LNCaP clone FGC (cell line): ENCODE measurements around the gene NUP107.

ENCODE experiments used
- DNase-seq: peaks from one replicate; pipeline ENCODE4 v3.0.0-alpha.2; 2011; ENCODE audit warnings: low read depth
- H3K4me3 ChIP-seq: 2 replicates; pipeline ENCODE4 v1.5.1; 2011; ENCODE audit warnings: mild to moderate bottlenecking, low read depth, low read length, control low read depth
- TF ChIP-seq, protein P1 (sequence below): IDR thresholded peaks from 2 replicates; pipeline ENCODE4 v1.5.1; 2012; ENCODE audit warnings: mild to moderate bottlenecking; ENCODE audit not compliant: control insufficient read depth, insufficient read depth; ENCODE audit errors: extremely low read depth

The NUP107 gene

DNA sequence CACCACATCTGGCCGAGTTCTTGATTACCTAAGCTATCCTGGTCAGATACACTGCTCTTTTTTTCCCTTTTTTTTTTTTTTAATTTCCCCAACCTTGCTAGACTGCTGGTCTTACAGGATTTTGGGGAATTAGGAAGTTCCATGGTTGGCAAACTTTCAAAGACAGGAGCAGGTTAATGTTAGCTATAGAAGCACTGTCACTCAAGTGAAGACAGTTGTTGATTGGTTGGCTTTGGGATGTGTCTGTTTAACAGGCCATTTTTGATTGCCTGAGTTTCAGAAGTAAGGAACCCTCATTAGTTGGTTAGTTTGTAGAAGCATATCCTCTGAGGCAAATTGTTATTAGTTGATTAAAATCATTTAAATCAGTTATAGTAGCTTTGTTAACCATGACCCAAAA, 39.3 kb upstream of the NUP107 start:
- TF ChIP-seq, protein P1, sequence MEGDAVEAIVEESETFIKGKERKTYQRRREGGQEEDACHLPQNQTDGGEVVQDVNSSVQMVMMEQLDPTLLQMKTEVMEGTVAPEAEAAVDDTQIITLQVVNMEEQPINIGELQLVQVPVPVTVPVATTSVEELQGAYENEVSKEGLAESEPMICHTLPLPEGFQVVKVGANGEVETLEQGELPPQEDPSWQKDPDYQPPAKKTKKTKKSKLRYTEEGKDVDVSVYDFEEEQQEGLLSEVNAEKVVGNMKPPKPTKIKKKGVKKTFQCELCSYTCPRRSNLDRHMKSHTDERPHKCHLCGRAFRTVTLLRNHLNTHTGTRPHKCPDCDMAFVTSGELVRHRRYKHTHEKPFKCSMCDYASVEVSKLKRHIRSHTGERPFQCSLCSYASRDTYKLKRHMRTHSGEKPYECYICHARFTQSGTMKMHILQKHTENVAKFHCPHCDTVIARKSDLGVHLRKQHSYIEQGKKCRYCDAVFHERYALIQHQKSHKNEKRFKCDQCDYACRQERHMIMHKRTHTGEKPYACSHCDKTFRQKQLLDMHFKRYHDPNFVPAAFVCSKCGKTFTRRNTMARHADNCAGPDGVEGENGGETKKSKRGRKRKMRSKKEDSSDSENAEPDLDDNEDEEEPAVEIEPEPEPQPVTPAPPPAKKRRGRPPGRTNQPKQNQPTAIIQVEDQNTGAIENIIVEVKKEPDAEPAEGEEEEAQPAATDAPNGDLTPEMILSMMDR, result no peak

DNA sequence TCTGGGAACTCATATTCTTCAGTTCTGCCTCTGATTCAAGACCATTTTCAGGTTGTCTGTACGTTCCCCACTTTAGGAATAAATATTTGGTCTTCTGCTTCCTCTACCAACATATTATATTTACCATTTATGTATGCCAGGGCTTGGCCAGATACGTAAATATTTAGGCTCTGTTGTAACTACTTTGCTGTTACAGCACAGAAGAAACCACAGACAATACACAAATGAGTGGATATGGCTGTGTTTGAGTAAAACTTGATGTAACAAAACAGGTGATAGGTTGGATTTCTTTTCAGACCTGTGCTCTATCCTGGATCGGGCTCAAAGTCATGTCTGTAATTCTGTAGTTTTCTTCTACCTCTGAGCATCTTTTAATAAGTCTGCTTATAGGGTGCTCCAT, 38.6 kb upstream of the NUP107 start:
- TF ChIP-seq, protein P1, result no peak
- H3K4me3 ChIP-seq, result no peak overlapping the region
- no peak for DNase-seq

More for the DNA sequence above, 39.3 kb upstream of the NUP107 start:
- H3K4me3 ChIP-seq, result no peak overlapping the region
- DNase-seq, result no peak

DNA sequence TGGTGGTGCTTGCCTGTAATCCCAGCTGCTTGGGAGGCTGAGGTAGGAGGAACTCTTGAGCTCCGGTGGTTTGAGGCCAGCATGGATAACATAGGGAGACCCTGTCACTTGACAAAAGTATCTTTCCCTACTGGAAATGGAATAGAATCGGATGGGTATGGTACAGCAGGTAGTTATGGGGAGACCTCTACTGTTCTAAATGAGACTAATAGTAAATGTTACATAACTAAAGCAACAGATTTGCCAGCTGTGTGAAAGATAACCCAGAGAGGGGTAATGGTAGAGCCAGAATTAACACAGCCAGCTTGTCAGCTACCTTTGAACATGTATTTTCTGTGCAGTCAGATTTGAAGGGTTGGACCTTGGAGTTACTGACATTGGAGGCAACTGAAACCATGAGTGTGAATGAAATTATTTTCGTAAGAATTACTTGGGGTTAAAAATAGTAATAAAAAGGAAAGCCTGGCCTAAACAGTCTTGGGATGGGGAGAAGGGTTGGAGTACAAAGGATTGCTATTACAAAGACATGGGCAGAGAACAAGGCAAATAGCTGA, 21.7 kb upstream of the NUP107 start:
- no peak for DNase-seq
- no peak overlapping the region for H3K4me3 ChIP-seq
- TF ChIP-seq, protein P1, result peak; percentile 43

DNA sequence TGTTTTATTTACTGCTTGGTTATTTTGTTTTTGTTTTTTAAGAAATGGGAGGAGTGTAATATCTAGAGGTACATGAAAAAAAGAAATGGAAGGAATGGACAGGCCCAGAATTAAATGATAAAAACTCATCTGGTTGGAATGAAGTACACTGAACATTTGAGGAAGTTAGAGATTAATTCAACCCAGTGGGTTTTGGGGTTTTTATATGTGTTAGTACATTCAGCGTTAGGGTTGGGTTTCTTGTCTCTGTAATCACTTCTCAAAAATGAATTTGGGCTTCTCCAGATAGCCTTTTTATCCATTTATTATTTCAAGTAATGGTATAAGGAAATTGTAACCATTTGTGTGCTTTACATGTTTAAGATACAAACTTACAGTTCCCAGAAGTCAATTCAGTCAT, 19.5 kb upstream of the NUP107 start:
- H3K4me3 ChIP-seq, result no peak overlapping the region
- DNase-seq, result no peak
- TF ChIP-seq, protein P1, result no peak

DNA sequence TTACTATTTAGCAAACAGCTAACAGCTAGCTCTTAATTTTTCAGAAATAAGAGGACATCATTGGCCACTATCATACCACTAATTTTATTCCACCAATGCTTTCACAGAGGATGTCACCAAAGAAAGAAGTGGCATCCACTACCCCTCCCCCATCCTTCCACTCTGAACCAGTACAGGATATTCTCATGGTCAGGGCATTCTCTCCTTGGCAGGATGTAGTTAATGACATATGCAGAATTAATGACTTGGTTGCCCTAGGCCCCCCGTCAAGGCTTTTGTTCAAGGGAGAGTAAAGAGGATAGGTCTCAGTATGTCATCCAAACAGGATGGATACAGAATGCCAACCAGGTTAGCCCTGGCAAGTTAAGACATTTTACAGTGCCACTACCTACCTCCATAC, 18.9 kb upstream of the NUP107 start:
- DNase-seq, result no peak
- TF ChIP-seq, protein P1, result no peak
- no peak overlapping the region for H3K4me3 ChIP-seq

DNA sequence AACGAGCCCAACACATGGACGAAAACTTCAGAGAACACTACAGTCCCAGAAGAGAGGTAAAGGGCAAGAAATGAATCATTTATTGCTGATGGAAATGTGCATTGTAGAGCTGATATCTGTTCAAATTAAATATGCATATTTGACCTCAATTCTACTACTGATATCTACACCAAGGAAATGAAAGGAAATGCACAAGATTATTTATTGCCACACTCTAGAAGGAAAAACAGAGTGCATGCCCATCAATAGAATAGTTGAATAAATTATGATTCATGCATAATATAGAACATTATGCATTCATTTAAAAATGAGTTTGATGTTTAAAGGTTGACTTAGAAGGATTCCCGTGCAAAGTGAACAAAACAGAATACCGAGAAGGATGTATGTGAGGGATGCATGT, 15.6 kb upstream of the NUP107 start:
- no peak overlapping the region for H3K4me3 ChIP-seq
- DNase-seq, result no peak
- TF ChIP-seq, protein P1, result no peak

DNA sequence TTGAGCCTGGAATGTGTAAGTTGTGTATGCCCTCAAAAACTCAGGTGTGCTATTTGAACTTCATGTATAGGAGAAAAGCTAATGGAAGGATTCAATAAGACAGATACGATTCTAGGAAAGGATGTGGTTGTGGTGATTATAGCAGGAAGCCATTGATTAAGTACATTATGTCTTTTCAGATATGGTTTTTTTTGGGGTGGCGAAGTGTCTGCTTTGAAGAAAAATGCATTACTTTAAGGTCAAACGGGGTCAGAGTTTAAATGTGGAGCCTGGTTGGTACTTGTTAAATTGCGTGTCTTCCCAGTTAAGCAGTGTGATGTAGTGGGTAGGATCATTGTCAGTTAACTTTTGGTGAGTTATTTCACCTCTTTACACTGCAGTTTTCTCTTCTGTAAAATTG, 13.0 kb upstream of the NUP107 start:
- TF ChIP-seq, protein P1, result no peak
- no peak for DNase-seq
- H3K4me3 ChIP-seq, result no peak overlapping the region
